A549 (cell line): ENCODE results near the gene COMT. TPM values are rescaled to one million over a fixed set of nuclear protein-coding genes. Genes with fewer than 3 reads are reported as not detected.

Experiments used
- ATAC-seq, 2 experiments: fragments of 200-7000 bp in 1 of 2; fragments of >200 bp in 1 of 2; cut with Nextera tagmentation in 1 of 2; cut with Tn5 transposase in 1 of 2; 3 replicates each; pipeline versions ENCODE4 v1.8.0 to v1.9.1; 2018 to 2020; ENCODE audit warnings: mild to moderate bottlenecking in 1 of 2, moderate library complexity in 1 of 2
- CTCF ChIA-PET: fragments of 300-600 bp; sonication (Branson Sonifier 250); formaldehyde crosslinking; extraction: SDS; loops from one replicate; lab custom pipeline; 2021; ENCODE audit warnings: antibody characterized with exemption, inconsistent platforms; lab: Yijun Ruan, JAX
- POLR2A ChIA-PET: fragments of 350-600 bp; formaldehyde crosslinking; extraction: SDS; loops from one replicate; lab custom pipeline; 2021; ENCODE audit warnings: antibody characterized with exemption, inconsistent platforms; lab: Yijun Ruan, JAX
- DNase-seq, 2 experiments: peaks; one replicate each; pipeline versions ENCODE4 v3.0.0 to v3.0.0-alpha.2; 2011 to 2016; ENCODE audit warnings: low read depth in 1 of 2, low spot score in 1 of 2
- FAIRE-seq: peaks from 2 replicates; lab custom pipeline; 2011; peaks lifted over from hg19 to GRCh38; lab: Jason Lieb, UNC
- H3K27ac ChIP-seq, 2 experiments: fragments of >200 bp; sonication (Bioruptor Twin); formaldehyde crosslinking; 3 replicates each; pipeline ENCODE4 v1.5.1; 2016 to 2017
- H3K4me1 ChIP-seq: fragments of >200 bp; sonication (Bioruptor Twin); formaldehyde crosslinking; 3 replicates; pipeline ENCODE4 v1.6.1; 2016
- H3K4me2 ChIP-seq: fragments of >200 bp; sonication (Bioruptor Twin); formaldehyde crosslinking; 3 replicates; pipeline ENCODE4 v1.6.1; 2016
- H3K4me3 ChIP-seq: fragments of >200 bp; sonication (Bioruptor Twin); formaldehyde crosslinking; 3 replicates; pipeline ENCODE4 v1.5.1; 2016
- H3K9me3 ChIP-seq: fragments of >200 bp; sonication (Bioruptor Twin); formaldehyde crosslinking; 3 replicates; pipeline ENCODE4 v1.6.1; 2016
- BCL3 ChIP-seq: fragments of >200 bp; sonication (Bioruptor Twin); formaldehyde crosslinking; IDR thresholded peaks from 3 replicates; pipeline ENCODE4 v1.6.1; 2016
- BHLHE40 ChIP-seq: IDR thresholded peaks from 2 replicates; pipeline ENCODE4 v1.6.1; 2012; ENCODE audit warnings: low read depth, low read length, inconsistent platforms
- CHD2 ChIP-seq: fragments of 150-350 bp; IDR thresholded peaks from 2 replicates; pipeline ENCODE4 v1.6.1; 2014; ENCODE audit warnings: low read length; ENCODE audit not compliant: partially characterized antibody
- EP300 ChIP-seq, 2 experiments: fragments of >200 bp; sonication (Bioruptor Twin); formaldehyde crosslinking; IDR thresholded peaks; 2 replicates in 1 of 2; 3 replicates in 1 of 2; pipeline ENCODE4 v1.6.1; 2016 to 2017
- FOSB ChIP-seq: fragments of 250-450 bp; sonication (Bioruptor Pico); IDR thresholded peaks from 2 replicates; pipeline ENCODE4 v1.5.0; 2020; ENCODE audit warnings: mild to moderate bottlenecking, moderate library complexity
- FOXS1 ChIP-seq: fragments of 250-450 bp; sonication (Bioruptor Pico); IDR thresholded peaks from 2 replicates; pipeline ENCODE4 v1.5.0; 2020; ENCODE audit warnings: mild to moderate bottlenecking, moderate library complexity
- HDAC2 ChIP-seq: fragments of 200-600 bp; sonication (generic); IDR thresholded peaks from 2 replicates; pipeline ENCODE4 v1.6.1; 2016
- HES2 ChIP-seq: fragments of >200 bp; sonication (Bioruptor Twin); formaldehyde crosslinking; IDR thresholded peaks from 2 replicates; pipeline ENCODE4 v1.6.1; 2016
- HOXA7 ChIP-seq: fragments of 250-450 bp; sonication (Bioruptor Pico); IDR thresholded peaks from 2 replicates; pipeline ENCODE4 v1.5.0; 2020; ENCODE audit warnings: mild to moderate bottlenecking, moderate library complexity
- JUN ChIP-seq, 2 experiments: fragments of >200 bp; sonication (Bioruptor Twin); formaldehyde crosslinking; IDR thresholded peaks; 2 replicates in 1 of 2; 3 replicates in 1 of 2; pipeline ENCODE4 v1.6.1; 2016 to 2017
- JUNB ChIP-seq: fragments of >200 bp; sonication (Bioruptor Twin); formaldehyde crosslinking; IDR thresholded peaks from 2 replicates; pipeline ENCODE4 v1.6.1; 2016
- MAFK ChIP-seq: fragments of 450-650 bp; IDR thresholded peaks from 2 replicates; pipeline ENCODE4 v1.6.1; 2014; ENCODE audit not compliant: partially characterized antibody
- MAZ ChIP-seq: fragments of 150-350 bp; IDR thresholded peaks from 2 replicates; pipeline ENCODE4 v1.6.1; 2014; ENCODE audit warnings: antibody characterized with exemption, low read depth, low read length, borderline replicate concordance
- NFE2L2 ChIP-seq: fragments of 150-350 bp; conservative IDR thresholded peaks from 2 replicates; pipeline ENCODE4 v1.6.1; 2014; ENCODE audit warnings: low read length
- NR3C1 ChIP-seq: fragments of >200 bp; sonication (Bioruptor Twin); formaldehyde crosslinking; IDR thresholded peaks from 3 replicates; pipeline ENCODE4 v1.6.1; 2017
- RFX5 ChIP-seq: fragments of 450-650 bp; IDR thresholded peaks from 2 replicates; pipeline ENCODE4 v1.7.1; 2014; ENCODE audit warnings: antibody characterized with exemption, mild to moderate bottlenecking, moderate library complexity
- SREBF2 ChIP-seq: fragments of 450-650 bp; IDR thresholded peaks from 2 replicates; pipeline ENCODE4 v1.6.1; 2014; ENCODE audit warnings: mild to moderate bottlenecking, moderate library complexity
- ZC3H11A ChIP-seq: fragments of 450-650 bp; IDR thresholded peaks from 2 replicates; pipeline ENCODE4 v1.6.1; 2014; ENCODE audit warnings: antibody characterized with exemption, mild to moderate bottlenecking
- ZFP36 ChIP-seq: fragments of 450-650 bp; IDR thresholded peaks from 2 replicates; pipeline ENCODE4 v1.6.1; 2014; ENCODE audit warnings: borderline replicate concordance; ENCODE audit not compliant: partially characterized antibody
- WGBS: methylation state at CpG from one replicate; pipeline ENCODE4 v1.1.6; 2017; ENCODE audit errors: missing lambda C conversion rate; 5-methylcytosine and 5-hydroxymethylcytosine counted together
- polyA plus RNA-seq, 4 experiments: library from polyadenylated mRNA; depleted of rRNA in 3 of 4; stranded (reverse); fragments of >200 nt; fragmentation: RNase III in 1 of 4; extraction: RNeasy Plus Mini Kit Qiagen cat#74134 plus additional on column Dnase treatment in 1 of 4; gene quantifications; 2 replicates in 3 of 4; 3 replicates in 1 of 4; pipeline ENCODE4 v1.2.3, GENCODE V29; 2011 to 2017
- TF ChIP-seq, protein P1 (sequence below): fragments of 150-350 bp; IDR thresholded peaks from 2 replicates; pipeline ENCODE4 v1.6.1; 2014; ENCODE audit warnings: low read depth, mild to moderate bottlenecking, low read length
- TF ChIP-seq, protein P2 (sequence below): fragments of >200 bp; sonication (Bioruptor Twin); formaldehyde crosslinking; IDR thresholded peaks from 3 replicates; pipeline ENCODE4 v1.5.1; 2016

The COMT gene
- polyA plus RNA-seq, 2 of the 4 experiments (the other 2 are of a cell fraction) = 72.3 to 125 TPM

DNA sequence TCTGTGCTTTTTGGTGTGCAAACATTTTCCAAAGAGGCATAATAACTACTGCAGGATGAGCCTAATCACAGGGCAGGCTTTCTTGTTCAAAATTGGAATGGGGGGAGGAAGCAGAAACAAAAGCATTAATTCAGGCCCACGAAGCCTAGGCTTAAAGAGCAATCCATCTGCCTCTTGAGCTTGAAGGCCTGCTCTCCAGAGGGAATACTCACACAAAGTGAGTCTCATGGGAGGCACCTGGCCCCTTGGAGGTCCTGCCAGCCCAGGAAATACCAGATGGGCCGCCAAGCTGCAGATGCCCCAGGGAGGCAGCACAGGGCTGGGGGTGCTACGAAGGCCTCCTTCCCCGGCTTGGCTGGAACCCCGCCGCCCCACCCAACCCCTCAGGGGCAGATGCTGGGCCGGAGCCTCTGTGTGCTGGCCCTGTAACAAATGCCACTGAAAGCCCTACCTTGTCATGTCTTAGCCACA lies 39.3 kb upstream of the COMT start:
- no peaks in the 10 kb centered on the region for H3K9me3 ChIP-seq
- ChIA-PET POLR2A (no interaction called here), CTCF (interaction anchor here (2.2 to 6.6 kb wide), 4 partner anchors 8 to 171 kb away, joined by 6 to 56 read pairs (median 10); no protein-coding TSS in a partner anchor)
- DNase-seq = no peak
- H3K4me1 ChIP-seq = no peaks in the 10 kb centered on the region
- H3K4me2 ChIP-seq = no peak overlapping the region
- H3K4me3 ChIP-seq = no peak overlapping the region
- TF ChIP-seq RFX5 (no peak), HES2 (no peak), JUNB (no peak), MAZ (no peak), NR3C1 (no peak), BCL3 (no peak), HOXA7 (CRISPR knock-in tag) (no peak), SREBF2 (no peak)
- TF ChIP-seq, protein P1, sequence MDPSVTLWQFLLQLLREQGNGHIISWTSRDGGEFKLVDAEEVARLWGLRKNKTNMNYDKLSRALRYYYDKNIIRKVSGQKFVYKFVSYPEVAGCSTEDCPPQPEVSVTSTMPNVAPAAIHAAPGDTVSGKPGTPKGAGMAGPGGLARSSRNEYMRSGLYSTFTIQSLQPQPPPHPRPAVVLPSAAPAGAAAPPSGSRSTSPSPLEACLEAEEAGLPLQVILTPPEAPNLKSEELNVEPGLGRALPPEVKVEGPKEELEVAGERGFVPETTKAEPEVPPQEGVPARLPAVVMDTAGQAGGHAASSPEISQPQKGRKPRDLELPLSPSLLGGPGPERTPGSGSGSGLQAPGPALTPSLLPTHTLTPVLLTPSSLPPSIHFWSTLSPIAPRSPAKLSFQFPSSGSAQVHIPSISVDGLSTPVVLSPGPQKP = no peak
- WGBS = 78% methylated on average over 3 of the region's 7 CpGs
- no peak overlapping the region for H3K27ac ChIP-seq
- FAIRE-seq = no peak
- ATAC-seq = no peak

DNA sequence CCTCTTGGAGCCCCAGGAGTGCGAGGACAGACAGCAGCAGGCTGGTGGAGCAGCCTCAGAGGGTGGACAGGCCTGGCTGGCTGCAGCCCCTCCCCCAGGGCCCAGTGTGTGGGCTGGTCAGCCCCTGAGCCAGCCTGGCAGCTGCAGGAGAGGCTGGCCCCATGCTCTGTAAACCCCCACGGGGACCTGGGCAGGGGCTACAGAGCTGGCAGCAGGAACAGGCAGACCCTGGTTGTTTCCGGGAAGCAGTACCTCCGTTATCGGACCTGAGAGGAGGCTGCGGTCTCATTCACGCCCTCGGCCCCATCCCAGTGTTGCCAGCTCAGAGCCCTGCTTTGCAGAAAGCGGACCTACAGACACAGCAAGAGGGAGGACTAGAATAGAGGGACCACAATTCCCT lies 38.5 kb upstream of the COMT start:
- Histone ChIP-seq H3K4me1 (no peaks in the 10 kb centered on the region), H3K4me3 (no peak overlapping the region), H3K9me3 (no peaks in the 10 kb centered on the region), H3K4me2 (no peak overlapping the region)
- ChIA-PET CTCF (interaction anchor here (1.0 to 6.6 kb wide), 4 partner anchors 10 to 172 kb away, joined by 3 to 56 read pairs (median 10); no protein-coding TSS in a partner anchor), POLR2A (no interaction called here)
- TF ChIP-seq ZFP36 (no peak), HDAC2 (no peak), NFE2L2 (no peak), CHD2 (no peak), JUN (IDR thresholded peaks at IDR 0.05) (no peak), BHLHE40 (no peak), MAFK (no peak), EP300 (IDR thresholded peaks at IDR 0.05) (no peak), ZC3H11A (no peak), FOSB (CRISPR knock-in tag) (no peak), FOXS1 (CRISPR knock-in tag) (no peak)
- TF ChIP-seq, protein P1 = no peak
- TF ChIP-seq, protein P2, sequence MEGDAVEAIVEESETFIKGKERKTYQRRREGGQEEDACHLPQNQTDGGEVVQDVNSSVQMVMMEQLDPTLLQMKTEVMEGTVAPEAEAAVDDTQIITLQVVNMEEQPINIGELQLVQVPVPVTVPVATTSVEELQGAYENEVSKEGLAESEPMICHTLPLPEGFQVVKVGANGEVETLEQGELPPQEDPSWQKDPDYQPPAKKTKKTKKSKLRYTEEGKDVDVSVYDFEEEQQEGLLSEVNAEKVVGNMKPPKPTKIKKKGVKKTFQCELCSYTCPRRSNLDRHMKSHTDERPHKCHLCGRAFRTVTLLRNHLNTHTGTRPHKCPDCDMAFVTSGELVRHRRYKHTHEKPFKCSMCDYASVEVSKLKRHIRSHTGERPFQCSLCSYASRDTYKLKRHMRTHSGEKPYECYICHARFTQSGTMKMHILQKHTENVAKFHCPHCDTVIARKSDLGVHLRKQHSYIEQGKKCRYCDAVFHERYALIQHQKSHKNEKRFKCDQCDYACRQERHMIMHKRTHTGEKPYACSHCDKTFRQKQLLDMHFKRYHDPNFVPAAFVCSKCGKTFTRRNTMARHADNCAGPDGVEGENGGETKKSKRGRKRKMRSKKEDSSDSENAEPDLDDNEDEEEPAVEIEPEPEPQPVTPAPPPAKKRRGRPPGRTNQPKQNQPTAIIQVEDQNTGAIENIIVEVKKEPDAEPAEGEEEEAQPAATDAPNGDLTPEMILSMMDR = no peak
- TF ChIP-seq, all 56 proteins: peak for 0
- FAIRE-seq (no peak), ATAC-seq (no peak), DNase-seq (no peak)
- H3K27ac ChIP-seq = no peak overlapping the region
- 100% methylated on average over 1 of the region's 9 CpGs for WGBS
